ENCODE data around the gene SHC3. TPM values are rescaled to one million over a fixed set of nuclear protein-coding genes. Genes with fewer than 3 reads are reported as not detected.

The SHC3 gene
- total and polyA plus RNA-seq, 9 of the 15 experiments (the other 6 are each of a cell fraction or from before 2014, with no cell fraction given), result not detected

DNA sequence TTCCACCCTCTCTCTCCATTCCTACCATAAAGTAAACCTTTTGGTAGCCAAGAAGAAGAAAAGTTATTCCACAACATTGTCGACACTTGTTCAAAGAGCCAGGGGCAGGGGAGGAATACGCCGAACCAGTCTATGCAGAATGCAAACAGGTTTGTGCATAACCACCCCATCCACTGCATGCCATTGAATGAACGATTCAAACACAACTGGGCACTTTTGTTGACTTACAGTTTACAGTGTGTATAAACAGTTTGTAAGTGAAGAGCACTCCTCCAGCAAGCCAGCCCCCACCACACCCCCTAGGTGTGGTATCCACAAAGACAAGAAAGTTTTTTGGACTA is 194.1 kb downstream of the SHC3 start (continued):
- TF ChIP-seq NR1H2 (CRISPR knock-in tag; IDR thresholded peaks at IDR 0.05) (no peak), MEIS2 (IDR thresholded peaks at IDR 0.05; ENCODE audit: partially characterized antibody) (no peak), ID3 (CRISPR knock-in tag; IDR thresholded peaks at IDR 0.05) (no peak), ID3 (tag; IDR thresholded peaks at IDR 0.05) (no peak)

DNA sequence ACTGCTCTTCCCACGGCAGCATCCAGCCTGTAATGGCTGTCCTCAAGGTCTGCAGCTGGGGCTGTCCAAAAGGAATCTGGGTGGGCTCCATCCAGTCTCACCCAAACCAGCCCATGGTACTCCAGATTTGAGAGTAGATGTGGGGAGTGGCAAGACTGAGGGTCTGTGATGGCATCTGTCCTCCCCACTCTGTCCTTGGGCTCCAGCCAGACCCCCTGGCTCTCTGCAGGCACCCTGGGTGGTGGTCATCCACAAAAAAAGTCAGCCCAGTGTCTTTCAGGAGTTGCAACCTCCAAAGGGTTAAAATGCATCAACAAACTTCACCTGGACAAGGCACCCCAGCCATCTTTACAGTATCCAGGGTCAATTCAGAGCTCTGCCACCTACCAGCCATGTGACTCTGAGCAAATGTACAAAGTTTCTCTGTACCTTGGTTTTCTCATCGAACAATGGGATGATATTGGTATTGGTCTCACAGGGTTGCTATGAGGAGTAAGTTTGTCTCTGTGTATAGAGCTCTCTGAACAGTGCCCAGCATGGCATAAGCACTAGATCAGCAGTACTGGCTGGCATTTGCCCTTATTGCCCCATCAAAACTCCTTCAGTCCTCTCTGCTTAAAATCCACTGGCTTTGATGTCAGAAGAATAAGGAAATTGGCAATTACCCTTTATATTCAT is 194.6 kb downstream of the SHC3 start:
- Histone ChIP-seq H4K20me1 (replicated peaks; ENCODE audit: control insufficient read depth, insufficient read depth, low read length) (no peaks in the 10 kb centered on the region), H3K9ac (ENCODE audit: insufficient read depth in 1 of 2, low read depth in 2 of 2, low read length in 2 of 2) (no peak overlapping the region), H3K4me3 (no peak overlapping the region), H3K79me2 (ENCODE audit: control insufficient read depth, insufficient read depth, low read length) (no peaks in the 10 kb centered on the region), H2AFZ (ENCODE audit: low read depth, low read length) (no peak overlapping the region), H3K9me1 (ENCODE audit: control insufficient read depth, insufficient read depth, low read length) (no peaks in the 10 kb centered on the region), H3K9me3 (replicated peaks; ENCODE audit: control insufficient read depth, insufficient read depth, low read depth, low read length) (no peaks in the 10 kb centered on the region), H3K27ac (ENCODE audit: extremely low read depth, low read depth, low read length) (no peak overlapping the region), H3K4me2 (ENCODE audit: insufficient read depth, low read length) (no peak overlapping the region), H3K27me3 (ENCODE audit: control insufficient read depth in 2 of 2, insufficient read depth in 2 of 2, low read length in 2 of 2) (no peaks in the 10 kb centered on the region; a peak in 1 of 5 replicates), H3K36me3 (ENCODE audit: control insufficient read depth, insufficient read depth, low read length) (no peaks in the 10 kb centered on the region), H3K4me1 (replicated peaks in 1 of 2; ENCODE audit: control insufficient read depth in 2 of 2, insufficient read depth in 2 of 2, low read length in 2 of 2) (no peaks in the 10 kb centered on the region)
- in situ Hi-C loops (cut with MboI) (no loop called here), intact Hi-C loops (cut with micrococcal nuclease) (loop anchor here (10.0 kb wide), 1 partner anchor 109 kb away; no protein-coding TSS in a partner anchor)
- POLR2A ChIA-PET, result no interaction called here
- BruUV-seq (replicated peaks), result no TSS peak
- DNase-seq (ENCODE audit: extremely low read depth in 1 of 4, low spot score in 3 of 4) (no peak), FAIRE-seq (no peak), ATAC-seq (no peak)
- no peak for TF ChIP-seq ETV1 (tag; conservative IDR thresholded peaks at IDR 0.05; ENCODE audit: low read depth)
- TF ChIP-seq, protein P1, sequence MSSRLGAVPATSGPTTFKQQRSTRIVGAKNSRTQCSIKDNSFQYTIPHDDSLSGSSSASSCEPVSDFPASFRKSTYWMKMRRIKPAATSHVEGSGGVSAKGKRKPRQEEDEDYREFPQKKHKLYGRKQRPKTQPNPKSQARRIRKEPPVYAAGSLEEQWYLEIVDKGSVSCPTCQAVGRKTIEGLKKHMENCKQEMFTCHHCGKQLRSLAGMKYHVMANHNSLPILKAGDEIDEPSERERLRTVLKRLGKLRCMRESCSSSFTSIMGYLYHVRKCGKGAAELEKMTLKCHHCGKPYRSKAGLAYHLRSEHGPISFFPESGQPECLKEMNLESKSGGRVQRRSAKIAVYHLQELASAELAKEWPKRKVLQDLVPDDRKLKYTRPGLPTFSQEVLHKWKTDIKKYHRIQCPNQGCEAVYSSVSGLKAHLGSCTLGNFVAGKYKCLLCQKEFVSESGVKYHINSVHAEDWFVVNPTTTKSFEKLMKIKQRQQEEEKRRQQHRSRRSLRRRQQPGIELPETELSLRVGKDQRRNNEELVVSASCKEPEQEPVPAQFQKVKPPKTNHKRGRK (tag; IDR thresholded peaks at IDR 0.05), result no peak
- no peak for TF ChIP-seq PYGO2 (tag; IDR thresholded peaks at IDR 0.05)
- TF ChIP-seq POLR2B (IDR thresholded peaks at IDR 0.05; ENCODE audit: low read depth, partially characterized antibody), result no peak
- no peak for TF ChIP-seq EP300 (IDR thresholded peaks at IDR 0.05; ENCODE audit: low read length)
- no peak for TF ChIP-seq NFIC (IDR thresholded peaks at IDR 0.05)
- no peak for TF ChIP-seq NFE2 (IDR thresholded peaks at IDR 0.05; ENCODE audit: low read depth)
- 17% methylated on average over 1 of the region's 2 CpGs for WGBS (ENCODE audit: insufficient coverage, low coverage, missing lambda C conversion rate)
- CTCF ChIA-PET (ENCODE audit: low intra/inter-chr PET ratio), result no interaction called here
